GM12878 (cell line): ENCODE data around the gene DCAF4L1. TPM values are rescaled to one million over a fixed set of nuclear protein-coding genes. Genes with fewer than 3 reads are reported as not detected.

Source experiments
- BCL11A ChIP-seq: IDR thresholded peaks from 2 replicates; pipeline ENCODE4 v1.6.1; 2011; ENCODE audit warnings: low read depth, low read length
- BRCA1 ChIP-seq: IDR thresholded peaks from 2 replicates; pipeline ENCODE4 v1.6.1; 2011; ENCODE audit warnings: low read depth, low read length, improper control_type of control experiment
- EGR1 ChIP-seq, 2 experiments: IDR thresholded peaks; 1 replicate in 1 of 2; 2 replicates in 1 of 2; pipeline ENCODE4 v1.6.1; 2011 to 2012; ENCODE audit warnings: low read depth in 2 of 2, low read length in 2 of 2, borderline replicate concordance in 1 of 2, mild to moderate bottlenecking in 1 of 2, moderate library complexity in 1 of 2
- ELK1 ChIP-seq: IDR thresholded peaks from 2 replicates; pipeline ENCODE4 v1.6.1; 2012; ENCODE audit warnings: low read depth, low read length, improper control_type of control experiment
- HDAC2 ChIP-seq: fragments of 200-600 bp; sonication (generic); IDR thresholded peaks from 2 replicates; pipeline ENCODE4 v1.6.1; 2017
- JUND ChIP-seq: IDR thresholded peaks from 2 replicates; pipeline ENCODE4 v1.6.1; 2012; ENCODE audit warnings: low read depth, mild to moderate bottlenecking, low read length, improper control_type of control experiment, moderate library complexity
- MTA3 ChIP-seq: IDR thresholded peaks from 2 replicates; pipeline ENCODE4 v1.6.1; 2012; ENCODE audit warnings: low read length, inconsistent platforms, borderline replicate concordance
- MYB ChIP-seq: fragments of 150-350 bp; IDR thresholded peaks from 2 replicates; pipeline ENCODE4 v1.6.1; 2014; ENCODE audit warnings: mild to moderate bottlenecking, low read depth, low read length, borderline replicate concordance
- NBN ChIP-seq: fragments of 450-650 bp; IDR thresholded peaks from 2 replicates; pipeline ENCODE4 v1.6.1; 2016
- NFYB ChIP-seq: IDR thresholded peaks from 2 replicates; pipeline ENCODE4 v1.6.1; 2011; ENCODE audit warnings: low read depth, mild to moderate bottlenecking, low read length, improper control_type of control experiment, moderate library complexity; ENCODE audit not compliant: insufficient read depth
- NR2C1 ChIP-seq: fragments of 450-650 bp; IDR thresholded peaks from 2 replicates; pipeline ENCODE4 v1.6.1; 2017; ENCODE audit warnings: antibody characterized with exemption, mild to moderate bottlenecking, moderate library complexity
- RAD51 ChIP-seq: fragments of 450-650 bp; IDR thresholded peaks from 2 replicates; pipeline ENCODE4 v1.6.1; 2016; ENCODE audit warnings: moderate library complexity, mild to moderate bottlenecking, inconsistent platforms
- RB1 ChIP-seq: fragments of 450-650 bp; formaldehyde crosslinking; IDR thresholded peaks from 2 replicates; pipeline ENCODE4 v1.6.1; 2017; ENCODE audit warnings: mild to moderate bottlenecking, borderline replicate concordance
- SREBF1 ChIP-seq: IDR thresholded peaks from 2 replicates; pipeline ENCODE4 v1.6.1; 2012; ENCODE audit warnings: mild to moderate bottlenecking, low read length
- SRF ChIP-seq, 2 experiments: IDR thresholded peaks; 2 replicates each; pipeline ENCODE4 v1.6.1; 2011; ENCODE audit warnings: low read depth in 2 of 2, low read length in 2 of 2, mild to moderate bottlenecking in 1 of 2, moderate library complexity in 1 of 2
- YBX1 ChIP-seq: fragments of 450-650 bp; IDR thresholded peaks from 2 replicates; pipeline ENCODE4 v1.6.1; 2016; ENCODE audit warnings: antibody characterized with exemption
- ZNF592 ChIP-seq: fragments of 450-650 bp; IDR thresholded peaks from 2 replicates; pipeline ENCODE4 v1.6.1; 2017; ENCODE audit warnings: mild to moderate bottlenecking, moderate library complexity
- polyA plus RNA-seq, 11 experiments: library from polyadenylated mRNA; depleted of rRNA in 4 of 11; unstranded in 6 of 11; stranded (reverse) in 5 of 11; fragments of >200 nt; fragmentation: Nextera tagmentation in 4 of 11; fragmentation: Illumina TruSeq in 1 of 11; extraction: Ambion mirVana in 4 of 11; extraction: Trizol in 1 of 11; gene quantifications; 1 replicate in 1 of 11; 2 replicates in 10 of 11; pipeline versions ENCODE4 v1.2.1 to v1.2.3, GENCODE V29; 2011 to 2016; ENCODE audit warnings: inconsistent platforms in 2 of 11, missing spikeins in 2 of 11, low read depth in 1 of 11
- total RNA-seq, 4 experiments: library from RNA; depleted of rRNA in 3 of 4; stranded (reverse); fragments of >200 nt in 3 of 4; fragmentation: Illumina TruSeq in 1 of 4; extraction: Trizol in 1 of 4; gene quantifications; 2 replicates each; pipeline versions ENCODE4 v1.2.1 to v1.2.3, GENCODE V29; 2013 to 2021
- TF ChIP-seq, protein P1 (sequence below): IDR thresholded peaks from 2 replicates; pipeline ENCODE4 v1.6.1; 2012; ENCODE audit warnings: low read depth, low read length, improper control_type of control experiment
- TF ChIP-seq, protein P2 (sequence below): fragments of 450-650 bp; IDR thresholded peaks from 2 replicates; pipeline ENCODE4 v1.6.1; 2016; ENCODE audit warnings: mild to moderate bottlenecking
- TF ChIP-seq, protein P3 (sequence below): IDR thresholded peaks from 2 replicates; pipeline ENCODE4 v1.6.1; 2012; ENCODE audit warnings: mild to moderate bottlenecking, low read depth, low read length

The DCAF4L1 gene
- total and polyA plus RNA-seq, 10 of the 15 experiments (the other 5 are each of a cell fraction or from before 2014, with no cell fraction given) = 0.04 to 0.48 (median 0.18) TPM

- TF ChIP-seq ELK1 = peak; percentile 69
- TF ChIP-seq MYB = no peak
- no peak for TF ChIP-seq BRCA1
- TF ChIP-seq BCL11A = no peak
- peak; percentile 92 for TF ChIP-seq NBN
- TF ChIP-seq SRF (IDR thresholded peaks at IDR 0.05; ENCODE audit: low read depth in 2 of 2, low read length in 2 of 2) = no peak
- TF ChIP-seq NFYB = peak; percentile 76
- TF ChIP-seq RAD51 = no peak
- TF ChIP-seq RB1 = peak; percentile 85; the same call in 1 of the 2 replicates
- TF ChIP-seq, protein P1, sequence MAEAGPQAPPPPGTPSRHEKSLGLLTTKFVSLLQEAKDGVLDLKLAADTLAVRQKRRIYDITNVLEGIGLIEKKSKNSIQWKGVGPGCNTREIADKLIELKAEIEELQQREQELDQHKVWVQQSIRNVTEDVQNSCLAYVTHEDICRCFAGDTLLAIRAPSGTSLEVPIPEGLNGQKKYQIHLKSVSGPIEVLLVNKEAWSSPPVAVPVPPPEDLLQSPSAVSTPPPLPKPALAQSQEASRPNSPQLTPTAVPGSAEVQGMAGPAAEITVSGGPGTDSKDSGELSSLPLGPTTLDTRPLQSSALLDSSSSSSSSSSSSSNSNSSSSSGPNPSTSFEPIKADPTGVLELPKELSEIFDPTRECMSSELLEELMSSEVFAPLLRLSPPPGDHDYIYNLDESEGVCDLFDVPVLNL = no peak
- TF ChIP-seq, protein P2, sequence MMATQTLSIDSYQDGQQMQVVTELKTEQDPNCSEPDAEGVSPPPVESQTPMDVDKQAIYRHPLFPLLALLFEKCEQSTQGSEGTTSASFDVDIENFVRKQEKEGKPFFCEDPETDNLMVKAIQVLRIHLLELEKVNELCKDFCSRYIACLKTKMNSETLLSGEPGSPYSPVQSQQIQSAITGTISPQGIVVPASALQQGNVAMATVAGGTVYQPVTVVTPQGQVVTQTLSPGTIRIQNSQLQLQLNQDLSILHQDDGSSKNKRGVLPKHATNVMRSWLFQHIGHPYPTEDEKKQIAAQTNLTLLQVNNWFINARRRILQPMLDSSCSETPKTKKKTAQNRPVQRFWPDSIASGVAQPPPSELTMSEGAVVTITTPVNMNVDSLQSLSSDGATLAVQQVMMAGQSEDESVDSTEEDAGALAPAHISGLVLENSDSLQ = no peak
- TF ChIP-seq MTA3 = no peak
- TF ChIP-seq YBX1 = no peak
- no peak for TF ChIP-seq HDAC2
- peak; percentile 92 for TF ChIP-seq NR2C1
- TF ChIP-seq SREBF1 = no peak
- TF ChIP-seq JUND = 0 out of 2 replicates have a peak, but pooled peaks have one; percentile 21
- TF ChIP-seq EGR1 (IDR thresholded peaks at IDR 0.05; ENCODE audit: borderline replicate concordance in 1 of 2, low read depth in 2 of 2, low read length in 2 of 2) = no peak
- 0 out of 2 replicates have a peak, but pooled peaks have one; percentile 7 for TF ChIP-seq ZNF592
- TF ChIP-seq, protein P3, sequence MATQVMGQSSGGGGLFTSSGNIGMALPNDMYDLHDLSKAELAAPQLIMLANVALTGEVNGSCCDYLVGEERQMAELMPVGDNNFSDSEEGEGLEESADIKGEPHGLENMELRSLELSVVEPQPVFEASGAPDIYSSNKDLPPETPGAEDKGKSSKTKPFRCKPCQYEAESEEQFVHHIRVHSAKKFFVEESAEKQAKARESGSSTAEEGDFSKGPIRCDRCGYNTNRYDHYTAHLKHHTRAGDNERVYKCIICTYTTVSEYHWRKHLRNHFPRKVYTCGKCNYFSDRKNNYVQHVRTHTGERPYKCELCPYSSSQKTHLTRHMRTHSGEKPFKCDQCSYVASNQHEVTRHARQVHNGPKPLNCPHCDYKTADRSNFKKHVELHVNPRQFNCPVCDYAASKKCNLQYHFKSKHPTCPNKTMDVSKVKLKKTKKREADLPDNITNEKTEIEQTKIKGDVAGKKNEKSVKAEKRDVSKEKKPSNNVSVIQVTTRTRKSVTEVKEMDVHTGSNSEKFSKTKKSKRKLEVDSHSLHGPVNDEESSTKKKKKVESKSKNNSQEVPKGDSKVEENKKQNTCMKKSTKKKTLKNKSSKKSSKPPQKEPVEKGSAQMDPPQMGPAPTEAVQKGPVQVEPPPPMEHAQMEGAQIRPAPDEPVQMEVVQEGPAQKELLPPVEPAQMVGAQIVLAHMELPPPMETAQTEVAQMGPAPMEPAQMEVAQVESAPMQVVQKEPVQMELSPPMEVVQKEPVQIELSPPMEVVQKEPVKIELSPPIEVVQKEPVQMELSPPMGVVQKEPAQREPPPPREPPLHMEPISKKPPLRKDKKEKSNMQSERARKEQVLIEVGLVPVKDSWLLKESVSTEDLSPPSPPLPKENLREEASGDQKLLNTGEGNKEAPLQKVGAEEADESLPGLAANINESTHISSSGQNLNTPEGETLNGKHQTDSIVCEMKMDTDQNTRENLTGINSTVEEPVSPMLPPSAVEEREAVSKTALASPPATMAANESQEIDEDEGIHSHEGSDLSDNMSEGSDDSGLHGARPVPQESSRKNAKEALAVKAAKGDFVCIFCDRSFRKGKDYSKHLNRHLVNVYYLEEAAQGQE = no peak
Observed at GRCh38 chr4:41990365-41991111, 9.0 kb downstream of the DCAF4L1 start, which contains the start of gene SLC30A9 (continued).
